NCI-H2029 treated with DMSO at 0.1 percent for 48 hours (cell line): ENCODE results near the gene EFCAB8.
"Not testable (repeated sequence)": the region's sequence is repeated elsewhere in the genome, so short reads cannot be mapped to it uniquely, and the experiment has no call there.

Experiments
- DNase-seq: peaks from one replicate; lab custom pipeline; 2025; lab: John Stamatoyannopoulos, UW

The EFCAB8 gene

DNA sequence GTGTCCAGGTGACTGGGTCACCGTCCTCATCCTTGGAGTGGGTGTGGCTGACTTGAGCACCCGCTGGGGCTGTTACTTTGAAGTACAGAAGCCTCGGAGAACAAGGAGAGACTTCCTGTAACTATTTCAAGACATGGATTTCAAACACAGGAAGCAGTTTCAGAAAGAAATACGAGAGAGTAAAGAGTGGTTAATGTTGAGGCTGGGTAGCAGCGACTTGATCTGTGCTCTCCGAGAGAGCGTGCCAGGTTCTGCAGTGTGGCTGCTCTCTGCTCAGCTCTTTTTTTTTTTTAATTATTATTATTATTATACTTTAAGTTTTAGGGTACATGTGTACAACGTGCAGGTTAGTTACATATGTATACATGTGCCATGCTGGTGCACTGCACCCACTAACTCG is 17.5 kb upstream of the EFCAB8 start:
- no peak for DNase-seq

GRCh38 chr20:32841632-32842031 is 17.1 kb upstream of the EFCAB8 start:
- DNase-seq, result no peak

DNA sequence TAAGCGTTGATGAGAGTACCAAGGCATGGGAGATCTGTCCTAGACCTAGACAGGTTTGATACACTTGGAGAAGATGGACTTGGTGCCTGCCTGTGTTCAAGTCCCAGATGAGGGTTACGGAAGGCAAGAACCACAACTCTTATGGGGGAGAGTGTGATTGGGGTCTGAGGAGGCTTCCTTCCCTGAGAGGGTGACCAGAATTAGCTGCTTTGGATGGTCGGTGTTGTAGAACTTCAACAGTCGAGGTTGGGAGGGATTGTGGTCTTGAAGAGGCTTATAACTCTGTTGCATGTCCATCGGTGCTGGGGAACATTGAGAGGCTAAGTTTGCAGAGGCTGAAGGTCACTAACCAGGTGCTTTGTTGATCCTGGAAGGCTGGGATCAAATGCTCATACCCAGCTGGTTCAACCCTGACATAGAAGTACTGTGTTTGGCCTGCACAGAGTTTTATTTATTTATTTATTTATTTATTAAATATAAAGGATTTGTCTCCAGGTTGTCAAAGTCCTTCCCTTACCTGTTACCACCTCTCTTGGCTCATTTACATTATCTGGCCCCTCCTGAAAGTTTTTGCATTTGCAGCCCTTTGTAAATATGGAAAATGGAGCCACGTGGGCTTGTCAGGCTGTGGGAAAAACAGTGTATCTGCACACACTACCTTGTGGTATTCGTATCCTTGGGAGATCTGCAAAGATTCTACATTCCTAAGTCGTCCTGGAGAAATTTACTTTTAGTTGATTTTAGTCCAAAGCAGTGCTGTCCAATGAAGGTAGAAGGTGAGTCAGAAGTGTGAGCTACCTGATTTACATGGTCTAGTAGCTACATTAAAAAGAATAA is 15.8 kb upstream of the EFCAB8 start:
- DNase-seq, result no peak

DNA sequence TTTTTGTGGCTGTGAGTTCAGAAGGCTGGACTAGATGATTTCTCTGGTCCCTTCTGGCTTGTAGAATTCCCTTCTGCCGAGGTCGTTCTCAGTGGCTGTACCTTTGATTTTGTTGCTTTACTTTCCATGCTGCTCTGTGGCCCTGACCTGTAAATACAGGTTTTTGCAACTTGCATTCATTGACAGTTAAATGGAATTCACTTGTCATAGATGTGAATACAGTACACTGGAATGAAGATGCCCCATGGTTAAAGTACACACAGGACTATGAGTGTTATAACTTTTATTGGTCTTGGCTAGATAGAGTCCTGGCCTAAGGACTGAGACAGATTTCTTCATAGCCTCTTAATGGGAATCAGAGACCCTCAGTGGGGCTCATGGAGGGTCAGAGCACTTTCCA is 12.9 kb upstream of the EFCAB8 start:
- DNase-seq, result no peak

GRCh38 chr20:32846852-32847251 is 11.9 kb upstream of the EFCAB8 start:
- DNase-seq, result no peak

GRCh38 chr20:32847964-32848363 is 10.8 kb upstream of the EFCAB8 start:
- no peak for DNase-seq

GRCh38 chr20:32848846-32849245 is 9.9 kb upstream of the EFCAB8 start:
- DNase-seq, result no peak

- DNase-seq, result no peak
Observed at GRCh38 chr20:32849577-32849976, 9.1 kb upstream of the EFCAB8 start.

GRCh38 chr20:32855387-32855786 is 3.3 kb upstream of the EFCAB8 start:
- DNase-seq, result no peak

DNA sequence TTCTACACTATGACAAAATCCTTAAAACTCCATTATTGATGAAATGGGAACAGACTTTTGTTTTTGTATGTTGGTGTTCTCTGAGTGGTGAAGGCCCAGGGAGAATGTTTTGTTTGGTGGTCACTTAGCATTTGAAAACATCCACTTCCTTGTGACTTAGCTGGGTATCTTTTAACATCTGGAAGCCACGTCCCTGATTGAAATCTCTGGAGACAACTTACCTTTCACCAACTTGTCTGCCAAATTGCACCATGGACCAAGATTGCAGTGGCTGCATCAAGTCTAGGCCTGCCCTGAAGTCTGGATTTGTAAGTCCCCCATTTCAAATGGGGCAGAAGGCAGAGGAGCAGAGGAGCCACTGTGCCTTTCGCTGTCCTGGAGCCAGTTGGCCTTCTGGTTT is 534 bp upstream of the EFCAB8 start:
- no peak for DNase-seq

DNA sequence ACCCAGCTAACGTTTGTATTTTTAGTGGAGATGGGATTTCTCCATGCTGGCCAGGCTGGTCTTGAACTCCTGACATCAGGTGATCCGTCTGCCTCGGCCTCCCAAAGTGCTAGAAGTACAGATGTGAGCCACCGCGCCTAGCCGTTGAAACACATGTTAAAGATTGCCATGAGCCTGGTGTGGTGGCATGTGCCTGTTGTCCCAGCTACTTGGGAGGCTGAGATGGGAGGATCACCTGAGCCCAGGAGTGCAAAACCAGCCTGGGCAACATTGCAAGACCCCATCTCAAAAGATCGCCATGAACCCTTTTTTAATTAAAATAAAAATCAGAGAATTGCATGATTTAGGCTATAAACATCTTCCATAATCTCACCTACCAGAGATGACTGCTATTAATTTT is 2.7 kb downstream of the EFCAB8 start:
- no peak for DNase-seq

DNA sequence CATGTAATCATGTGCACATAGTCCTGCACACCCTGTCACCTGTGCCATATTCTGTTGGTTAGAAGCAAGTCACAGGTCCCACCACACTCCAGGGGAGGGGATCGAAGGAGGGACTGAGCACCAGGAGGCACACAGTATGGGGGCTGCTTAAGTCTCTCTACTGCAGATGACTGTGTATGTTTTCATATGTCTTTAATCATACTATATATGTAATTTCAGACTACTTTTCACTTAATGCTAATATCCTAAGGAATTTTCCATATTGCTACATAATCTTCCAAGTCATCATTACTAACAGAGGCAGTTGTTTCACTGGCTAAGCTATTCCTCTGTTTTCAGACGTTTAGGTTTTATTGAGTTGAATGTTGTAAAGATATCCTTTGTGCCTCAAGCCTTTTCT is 10.8 kb downstream of the EFCAB8 start:
- no peak for DNase-seq

GRCh38 chr20:32870526-32870925 is 11.8 kb downstream of the EFCAB8 start:
- not testable (repeated sequence) for DNase-seq

DNA sequence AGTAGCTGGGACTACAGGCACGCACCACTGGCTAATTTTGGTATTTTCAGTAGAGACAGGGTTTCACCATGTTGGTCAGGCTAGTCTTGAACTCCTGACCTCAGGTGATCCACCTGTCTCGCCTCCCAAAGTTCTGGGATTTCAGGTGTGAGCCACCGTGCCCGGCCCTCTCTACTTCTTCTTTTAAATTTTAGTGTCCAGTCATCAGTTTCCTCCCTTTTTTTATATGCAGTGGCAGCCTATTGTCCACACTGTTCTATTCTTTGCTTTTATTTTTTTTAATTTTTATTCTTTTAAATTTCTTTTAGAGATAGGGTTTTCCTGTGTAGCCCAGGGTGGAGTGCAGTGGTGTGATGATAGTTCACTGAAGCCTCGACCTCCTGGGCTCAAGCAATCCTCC is 12.3 kb downstream of the EFCAB8 start:
- DNase-seq, result no peak

- DNase-seq, result no peak
Observed at GRCh38 chr20:32871627-32872160, 13.0 kb downstream of the EFCAB8 start.

GRCh38 chr20:32872266-32872665 is 13.5 kb downstream of the EFCAB8 start:
- DNase-seq, result no peak

DNA sequence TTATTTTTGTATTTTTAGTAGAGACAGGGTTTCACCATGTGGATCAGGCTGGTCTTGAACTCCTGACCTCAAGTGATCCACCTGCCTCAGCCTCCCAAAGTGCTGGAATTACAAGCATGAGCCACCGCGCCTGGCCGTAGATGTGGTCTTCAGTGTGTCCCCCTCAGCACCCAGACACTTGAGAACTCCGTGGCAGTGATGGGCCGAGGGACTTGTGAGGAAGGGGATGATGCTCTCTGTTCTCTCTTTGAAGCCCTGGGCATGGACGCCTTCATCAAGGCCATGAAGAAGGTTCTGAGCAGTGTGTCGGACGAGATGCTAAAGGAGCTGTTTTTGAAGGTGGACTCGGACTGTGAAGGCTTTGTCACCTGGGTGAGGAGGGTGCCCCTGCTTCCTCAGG is 16.9 kb downstream of the EFCAB8 start:
- no peak for DNase-seq

GRCh38 chr20:32877507-32877906 is 18.8 kb downstream of the EFCAB8 start:
- no peak for DNase-seq

GRCh38 chr20:32878820-32879219 is 20.1 kb downstream of the EFCAB8 start:
- no peak for DNase-seq

DNA sequence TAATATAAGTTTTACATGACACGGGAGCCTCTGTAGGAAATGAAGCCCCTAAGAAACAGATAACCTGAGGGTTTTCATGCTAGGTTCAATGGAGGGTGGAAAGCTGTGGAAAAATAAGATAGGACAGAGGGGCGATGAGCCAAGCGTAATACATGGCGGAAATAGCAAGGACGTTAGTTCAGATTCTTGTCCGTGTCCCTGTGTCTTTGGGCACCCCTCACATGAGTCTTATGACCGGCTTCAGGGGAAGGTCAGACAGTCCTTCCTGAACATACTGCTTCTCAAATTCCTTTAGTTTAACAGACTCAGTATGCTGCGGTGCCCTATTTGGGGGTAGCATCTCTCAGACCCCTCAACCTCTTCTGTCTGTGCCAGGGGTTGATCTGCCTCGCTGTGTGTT is 20.8 kb downstream of the EFCAB8 start:
- no peak for DNase-seq

DNA sequence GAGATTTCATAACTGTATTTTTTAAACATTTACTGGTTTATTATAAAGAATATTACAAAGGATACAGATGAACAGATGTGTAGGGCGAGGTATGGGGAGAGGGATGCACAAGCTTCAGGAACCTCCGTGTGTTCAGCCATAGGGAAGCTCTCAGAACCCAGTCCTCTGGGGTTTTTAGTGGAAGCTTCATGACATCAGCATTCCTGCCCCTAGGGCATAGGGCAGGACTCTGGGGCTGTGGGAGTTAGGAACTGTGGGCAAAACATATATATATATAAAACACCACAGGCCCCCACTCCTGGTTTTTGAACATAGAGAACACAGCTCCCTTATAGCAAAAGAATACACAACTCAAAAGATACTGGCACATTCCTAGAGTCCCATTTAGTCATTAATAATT is 21.9 kb downstream of the EFCAB8 start:
- DNase-seq, result no peak

- no peak for DNase-seq
Observed at GRCh38 chr20:32883081-32883480, 24.4 kb downstream of the EFCAB8 start.

GRCh38 chr20:32885185-32885584 is 26.5 kb downstream of the EFCAB8 start:
- no peak for DNase-seq

- no peak for DNase-seq
Observed at GRCh38 chr20:32885952-32886351, 27.2 kb downstream of the EFCAB8 start.
